HG03135 (cell line): ENCODE measurements around the gene ANKRD33.

Experiments used
- ATAC-seq: cut with Tn5 transposase; IDR thresholded peaks from one replicate; pipeline ENCODE4 v1.9.1; 2021; ENCODE audit warnings: mild to moderate bottlenecking, moderate library complexity; ENCODE audit not compliant: unreplicated experiment

Gene ANKRD33

GRCh38 chr12:51900323-51900889, 12.5 kb downstream of the ANKRD33 start:
- ATAC-seq, result no peak

GRCh38 chr12:51901121-51901817, 13.4 kb downstream of the ANKRD33 start:
- no peak for ATAC-seq

GRCh38 chr12:51901881-51902280, 14.0 kb downstream of the ANKRD33 start:
- ATAC-seq, result no peak

- no peak for ATAC-seq
Observed at GRCh38 chr12:51904951-51905470, 17.1 kb downstream of the ANKRD33 start.

- ATAC-seq, result no peak
Observed at GRCh38 chr12:51905471-51906429, 17.8 kb downstream of the ANKRD33 start.

- ATAC-seq, result no peak
Observed at GRCh38 chr12:51906430-51907082, 18.7 kb downstream of the ANKRD33 start.

GRCh38 chr12:51907083-51907855, 19.4 kb downstream of the ANKRD33 start, which contains the start of gene ACVRL1:
Gene ACVRL1, plus strand, starts transcription at chr12:51907504. Its CDS starts 4,971 bp downstream, at chr12:51912475.
- no peak for ATAC-seq

- no peak for ATAC-seq
Observed at GRCh38 chr12:51907856-51908425, 20.0 kb downstream of the ANKRD33 start.

GRCh38 chr12:51908876-51909592, 21.1 kb downstream of the ANKRD33 start:
- ATAC-seq, result no peak

- ATAC-seq, result no peak
Observed at GRCh38 chr12:51910168-51910567, 22.3 kb downstream of the ANKRD33 start.

GRCh38 chr12:51910691-51911090, 22.8 kb downstream of the ANKRD33 start:
- no peak for ATAC-seq

GRCh38 chr12:51911307-51911706, 23.4 kb downstream of the ANKRD33 start:
- no peak for ATAC-seq

GRCh38 chr12:51911788-51912711, 24.1 kb downstream of the ANKRD33 start:
- ATAC-seq, result no peak

- no peak for ATAC-seq
Observed at GRCh38 chr12:51913071-51914033, 25.4 kb downstream of the ANKRD33 start.

GRCh38 chr12:51914034-51914923, 26.4 kb downstream of the ANKRD33 start:
- no peak for ATAC-seq
